Peyer's patch (tissue), 4 donors: ENCODE results near the gene SNX20. TPM values are rescaled to one million over a fixed set of nuclear protein-coding genes. Genes with fewer than 3 reads are reported as not detected.
A peak's percentile ranks its signal among the peaks of the same experiment; 100 is the strongest.

Source experiments
- DNase-seq, 3 donors: peaks; one replicate each; pipeline ENCODE4 v3.0.0-alpha.2; 2017 to 2019
- H3K27ac ChIP-seq, 4 donors: fragments of 200-600 bp; sonication (generic); one replicate each; pipeline ENCODE4 v1.5.1; 2016 to 2019
- H3K27me3 ChIP-seq, 2 donors: fragments of 200-600 bp; sonication (generic); one replicate each; pipeline ENCODE4 v1.5.1; 2019
- H3K36me3 ChIP-seq, 3 donors: fragments of 200-600 bp; sonication (generic); one replicate each; pipeline ENCODE4 v1.5.1; 2016 to 2019
- H3K4me1 ChIP-seq, 4 donors: fragments of 200-600 bp; sonication (generic); one replicate each; pipeline ENCODE4 v1.5.1; 2016 to 2019
- H3K4me3 ChIP-seq, 4 donors: fragments of 200-600 bp; sonication (generic); 1 replicate in 3 of 4; 2 replicates in 1 of 4; pipeline ENCODE4 v1.5.1; 2016 to 2019; ENCODE audit warnings: mild to moderate bottlenecking in 1 of 4
- H3K9me3 ChIP-seq, 4 donors: fragments of 200-600 bp; sonication (generic); one replicate each; pipeline ENCODE4 v1.5.1; 2016 to 2019; ENCODE audit warnings: mild to moderate bottlenecking in 1 of 4
- CTCF ChIP-seq, 6 experiments: fragments of 450-650 bp in 4 of 6; fragments of 200-600 bp in 2 of 6; sonication (generic) in 1 of 6; IDR thresholded peaks; one replicate each; pipeline ENCODE4 v1.5.1; 2017 to 2019; ENCODE audit warnings: antibody characterized with exemption in 6 of 6, mild to moderate bottlenecking in 3 of 6, moderate library complexity in 1 of 6
- POLR2A ChIP-seq, 2 donors: fragments of 450-650 bp; IDR thresholded peaks; one replicate each; pipeline ENCODE4 v1.5.1; 2017; ENCODE audit warnings: antibody characterized with exemption in 2 of 2, mild to moderate bottlenecking in 2 of 2, moderate library complexity in 2 of 2
- total RNA-seq, 4 donors: library from RNA; depleted of rRNA; stranded (reverse); fragments of >200 nt; gene quantifications; one replicate each; pipeline ENCODE4 v1.1.0, GENCODE V29; 2016

SNX20 gene
- total RNA-seq, 4 donors from 2014 or later, result 1.3 to 10.7 (median 2.3) TPM

- Histone ChIP-seq H3K4me3 (no peak overlapping the region), H3K36me3 (no peaks in the 10 kb centered on the region), H3K9me3 (no peaks in the 10 kb centered on the region), H3K27me3 (no peaks in the 10 kb centered on the region), H3K27ac (no peak overlapping the region), H3K4me1 (peaks cover 0 to 10% (median 9%) of the 10 kb centered on the region in 4 donors)
- TF ChIP-seq CTCF (IDR thresholded peaks at IDR 0.05) (no peak), POLR2A (IDR thresholded peaks at IDR 0.05) (no peak)
- no peak for DNase-seq
These were observed 9.1 kb upstream of the SNX20 start for GRCh38 chr16:50690177-50690576.

- Histone ChIP-seq H3K27ac (no peak overlapping the region), H3K36me3 (no peaks in the 10 kb centered on the region), H3K4me1 (peaks cover 0 to 13% (median 7%) of the 10 kb centered on the region in 4 donors), H3K9me3 (no peaks in the 10 kb centered on the region), H3K27me3 (no peaks in the 10 kb centered on the region), H3K4me3 (no peak overlapping the region)
- no peak for DNase-seq
- TF ChIP-seq CTCF (IDR thresholded peaks at IDR 0.05), result no peak
- no peak for TF ChIP-seq POLR2A (IDR thresholded peaks at IDR 0.05)
These were observed 7.8 kb upstream of the SNX20 start for GRCh38 chr16:50688867-50689266.

GRCh38 chr16:50688083-50688482, 7.0 kb upstream of the SNX20 start:
- H3K4me1 ChIP-seq, result peaks cover 0 to 18% (median under 1%) of the 10 kb centered on the region in 4 donors
- no peak for TF ChIP-seq CTCF (IDR thresholded peaks at IDR 0.05)
- DNase-seq, result no peak
- no peaks in the 10 kb centered on the region for H3K27me3 ChIP-seq
- H3K9me3 ChIP-seq, result no peaks in the 10 kb centered on the region
- no peaks in the 10 kb centered on the region for H3K36me3 ChIP-seq
- no peak overlapping the region for H3K4me3 ChIP-seq
- no peak overlapping the region for H3K27ac ChIP-seq

GRCh38 chr16:50685462-50686063, 4.5 kb upstream of the SNX20 start:
- Histone ChIP-seq H3K4me3 (no peak overlapping the region), H3K36me3 (no peaks in the 10 kb centered on the region), H3K27ac (peak overlapping the region in 3 of 4 donors; percentile 46 to 74 (median 54)), H3K4me1 (peaks cover 0 to 24% (median 0%) of the 10 kb centered on the region in 4 donors), H3K9me3 (no peaks in the 10 kb centered on the region), H3K27me3 (no peaks in the 10 kb centered on the region)
- peak in 1 of 3 donors; percentile 41 for DNase-seq
- no peak for TF ChIP-seq POLR2A (IDR thresholded peaks at IDR 0.05)
- no peak for TF ChIP-seq CTCF (IDR thresholded peaks at IDR 0.05)

- peak overlapping the region; percentile 54 to 74 (median 58) for H3K27ac ChIP-seq
- no peak for DNase-seq
- H3K27me3 ChIP-seq, result no peaks in the 10 kb centered on the region
- TF ChIP-seq POLR2A (IDR thresholded peaks at IDR 0.05), result no peak
- no peak for TF ChIP-seq CTCF (IDR thresholded peaks at IDR 0.05)
- no peak overlapping the region for H3K4me3 ChIP-seq
- H3K4me1 ChIP-seq, result peaks cover 0 to 24% (median 0%) of the 10 kb centered on the region in 4 donors
- H3K9me3 ChIP-seq, result no peaks in the 10 kb centered on the region
- H3K36me3 ChIP-seq, result no peaks in the 10 kb centered on the region
These were observed 3.8 kb upstream of the SNX20 start for GRCh38 chr16:50684823-50685461.
